OCI-LY1 (cell line): ENCODE data around the gene CD84.

ENCODE experiments used
- EZH2 ChIP-seq: fragments of 200-600 bp; sonication (generic), shearing (Covaris generic); IDR thresholded peaks from 2 replicates; pipeline ENCODE4 v1.8.0; 2017; ENCODE audit warnings: borderline replicate concordance, mixed run types, mild to moderate bottlenecking, antibody characterized with exemption, low read length, moderate library complexity, mixed read lengths
- TF ChIP-seq, protein P1 (sequence below): fragments of 200-600 bp; sonication (generic), shearing (Covaris generic); IDR thresholded peaks from 2 replicates; pipeline ENCODE4 v1.5.1; 2017; ENCODE audit warnings: mild to moderate bottlenecking, antibody characterized with exemption, low read length, moderate library complexity, mixed read lengths

- TF ChIP-seq, protein P1, sequence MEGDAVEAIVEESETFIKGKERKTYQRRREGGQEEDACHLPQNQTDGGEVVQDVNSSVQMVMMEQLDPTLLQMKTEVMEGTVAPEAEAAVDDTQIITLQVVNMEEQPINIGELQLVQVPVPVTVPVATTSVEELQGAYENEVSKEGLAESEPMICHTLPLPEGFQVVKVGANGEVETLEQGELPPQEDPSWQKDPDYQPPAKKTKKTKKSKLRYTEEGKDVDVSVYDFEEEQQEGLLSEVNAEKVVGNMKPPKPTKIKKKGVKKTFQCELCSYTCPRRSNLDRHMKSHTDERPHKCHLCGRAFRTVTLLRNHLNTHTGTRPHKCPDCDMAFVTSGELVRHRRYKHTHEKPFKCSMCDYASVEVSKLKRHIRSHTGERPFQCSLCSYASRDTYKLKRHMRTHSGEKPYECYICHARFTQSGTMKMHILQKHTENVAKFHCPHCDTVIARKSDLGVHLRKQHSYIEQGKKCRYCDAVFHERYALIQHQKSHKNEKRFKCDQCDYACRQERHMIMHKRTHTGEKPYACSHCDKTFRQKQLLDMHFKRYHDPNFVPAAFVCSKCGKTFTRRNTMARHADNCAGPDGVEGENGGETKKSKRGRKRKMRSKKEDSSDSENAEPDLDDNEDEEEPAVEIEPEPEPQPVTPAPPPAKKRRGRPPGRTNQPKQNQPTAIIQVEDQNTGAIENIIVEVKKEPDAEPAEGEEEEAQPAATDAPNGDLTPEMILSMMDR: no peak
- no peak for TF ChIP-seq EZH2
Observed at GRCh38 chr1:160575112-160575664, 4.1 kb downstream of the CD84 start.
